T-helper 2 cell treated with Interferon-gamma antibody and Interleukin-4, amounts not matched to agents 100 ng/mL and 5 ng/mL, for 36 hours (primary cell): Measurements from ENCODE around the gene LFNG. TPM values are rescaled to one million over a fixed set of nuclear protein-coding genes. Genes with fewer than 3 reads are reported as not detected.

ENCODE experiments used
- intact Hi-C: fragments of 100-400 bp; cut with micrococcal nuclease; formaldehyde crosslinking; loops from one replicate; pipeline ENCODE4 v1.15.1; 2023
- total RNA-seq: library from RNA; stranded (reverse); gene quantifications from 2 replicates; pipeline ENCODE4 v1.2.3, GENCODE V29; 2022

Gene LFNG, protein sequence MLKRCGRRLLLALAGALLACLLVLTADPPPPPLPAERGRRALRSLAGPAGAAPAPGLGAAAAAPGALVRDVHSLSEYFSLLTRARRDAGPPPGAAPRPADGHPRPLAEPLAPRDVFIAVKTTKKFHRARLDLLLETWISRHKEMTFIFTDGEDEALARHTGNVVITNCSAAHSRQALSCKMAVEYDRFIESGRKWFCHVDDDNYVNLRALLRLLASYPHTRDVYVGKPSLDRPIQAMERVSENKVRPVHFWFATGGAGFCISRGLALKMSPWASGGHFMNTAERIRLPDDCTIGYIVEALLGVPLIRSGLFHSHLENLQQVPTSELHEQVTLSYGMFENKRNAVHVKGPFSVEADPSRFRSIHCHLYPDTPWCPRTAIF
- total RNA-seq: 85.6 and 86.6 TPM in 2 replicates

DNA sequence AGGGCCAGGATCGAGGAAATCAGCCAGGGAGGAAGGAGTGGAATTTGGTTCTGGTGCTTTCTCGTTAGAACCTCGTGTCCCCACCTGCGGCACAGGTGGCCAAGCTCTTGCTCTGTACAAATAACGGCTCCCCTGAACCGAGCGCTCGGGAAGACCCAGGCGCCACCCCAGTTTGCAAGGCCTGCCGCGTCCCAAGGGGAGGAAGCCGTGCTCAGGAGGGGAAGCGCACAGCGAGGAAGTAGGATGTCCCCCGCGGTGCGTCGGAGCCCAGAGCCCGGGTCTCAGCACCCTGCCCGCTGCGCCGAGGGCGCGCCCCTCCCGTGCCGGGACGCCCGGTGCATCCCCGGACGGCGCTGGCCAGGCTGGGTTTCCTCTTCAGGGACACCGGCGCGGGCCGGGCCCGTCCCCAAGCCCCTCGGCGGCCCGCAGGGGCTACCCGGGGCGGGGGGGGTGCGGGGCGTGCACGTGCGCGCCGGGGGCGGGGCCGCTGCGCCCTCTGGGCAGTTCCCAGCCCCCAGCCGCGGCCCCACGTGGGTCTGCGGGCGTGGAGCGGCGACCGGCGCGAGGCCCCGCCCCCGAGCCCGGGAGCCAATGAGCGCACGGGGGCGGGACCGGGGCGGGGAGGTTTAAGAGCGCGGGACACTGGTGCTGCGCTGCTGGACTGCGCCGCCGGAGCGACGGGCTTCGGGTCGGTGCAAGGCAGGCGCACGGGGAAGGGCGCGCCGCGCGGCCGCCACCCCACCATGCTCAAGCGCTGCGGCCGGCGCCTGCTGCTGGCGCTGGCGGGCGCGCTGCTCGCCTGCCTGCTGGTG lies at the start of gene LFNG:
TSS of gene LFNG (plus strand) at position 656 of the 812 bp plus-strand sequence. CDS start at position 744, 88 bp downstream.
- intact Hi-C loops: loop anchor here (1.0 kb wide), 3 partner anchors 8 to 112 kb away; partner anchors contain the start of gene TTYH3

DNA sequence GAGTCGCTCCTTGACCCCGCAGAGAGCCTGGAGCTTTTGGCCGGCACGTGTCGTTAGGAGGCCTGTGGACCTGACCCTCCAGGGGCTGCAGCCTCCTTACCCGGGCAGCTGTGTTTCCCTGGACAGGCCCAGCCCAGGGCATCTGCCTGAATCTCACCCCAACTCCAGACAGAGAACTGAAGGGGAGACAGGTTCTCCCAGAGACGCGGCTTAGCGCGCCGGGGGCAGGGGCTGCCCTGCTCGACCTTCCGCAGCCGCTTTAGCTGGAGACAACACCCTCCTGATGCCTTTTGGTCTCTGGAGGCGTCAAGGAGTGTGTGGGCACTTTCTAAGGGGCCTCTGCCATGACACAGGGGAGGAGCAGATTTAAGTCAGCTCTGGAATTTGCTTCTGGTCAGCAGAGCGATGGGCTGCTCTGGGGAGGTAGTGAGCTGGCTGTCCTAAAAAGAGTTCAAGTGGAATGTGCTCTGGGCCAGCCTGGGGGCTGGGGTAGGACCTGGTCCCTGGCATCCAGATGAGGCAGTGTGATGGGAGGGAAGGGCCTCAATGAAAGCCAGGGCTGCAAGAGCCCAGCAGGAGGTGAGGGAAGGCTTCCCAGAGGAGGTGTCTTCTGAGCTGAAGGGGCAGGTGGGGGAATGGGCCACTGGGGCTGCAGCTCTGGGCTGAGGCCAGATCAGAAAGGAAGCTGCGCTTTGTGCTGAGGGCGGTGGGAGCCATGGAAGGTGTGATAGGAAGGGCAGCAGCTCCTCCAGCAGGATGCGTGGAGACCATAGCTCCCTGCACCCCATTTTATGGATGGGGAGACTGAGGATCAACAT lies 49.2 kb upstream of the LFNG start:
- intact Hi-C loops: loop anchor here (10.0 kb wide), 2 partner anchors 84 to 244 kb away; partner anchors contain the start of genes BRAT1 and IQCE

DNA sequence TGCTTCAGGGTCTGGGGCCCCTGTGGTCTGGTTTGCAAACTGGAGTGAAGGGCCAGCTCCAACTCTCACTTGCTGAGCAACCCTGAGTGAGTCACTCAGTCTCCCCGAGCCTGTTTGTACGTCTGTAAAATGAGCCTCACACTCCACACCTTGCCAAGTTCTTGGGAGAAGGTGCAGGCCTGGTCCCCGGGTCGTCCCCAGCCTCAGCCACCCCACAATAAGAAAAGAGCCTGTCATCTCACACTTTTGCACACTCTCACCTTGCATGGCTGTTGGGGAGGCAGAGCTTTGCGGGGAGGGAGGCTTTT lies 48.6 kb upstream of the LFNG start:
- intact Hi-C loops: loop anchor here (10.0 kb wide), 2 partner anchors 84 to 244 kb away; partner anchors contain the start of genes BRAT1 and IQCE

DNA sequence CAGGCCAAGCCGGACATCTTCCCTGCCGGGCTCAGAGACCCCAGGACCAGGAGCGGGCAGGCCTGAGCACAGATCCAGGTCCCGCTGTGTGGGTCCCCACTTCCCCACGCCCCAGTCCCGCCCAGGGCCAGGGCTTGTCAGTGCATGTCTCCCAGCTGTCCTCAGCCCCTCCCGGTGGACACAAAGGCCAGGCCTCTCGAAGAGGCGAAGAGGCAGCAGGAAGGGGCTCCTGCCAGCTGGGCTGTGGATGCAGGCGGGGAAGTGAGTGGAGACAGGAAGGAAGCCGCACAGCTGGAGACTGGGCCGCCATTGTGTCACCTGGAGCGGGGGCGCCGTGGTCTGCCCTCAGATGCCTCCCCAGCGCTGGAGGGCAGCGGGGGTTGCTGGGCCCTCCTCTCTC lies 48.2 kb upstream of the LFNG start:
- intact Hi-C loops: loop anchor here (10.0 kb wide), 2 partner anchors 83 to 243 kb away; partner anchors contain the start of genes BRAT1 and IQCE

DNA sequence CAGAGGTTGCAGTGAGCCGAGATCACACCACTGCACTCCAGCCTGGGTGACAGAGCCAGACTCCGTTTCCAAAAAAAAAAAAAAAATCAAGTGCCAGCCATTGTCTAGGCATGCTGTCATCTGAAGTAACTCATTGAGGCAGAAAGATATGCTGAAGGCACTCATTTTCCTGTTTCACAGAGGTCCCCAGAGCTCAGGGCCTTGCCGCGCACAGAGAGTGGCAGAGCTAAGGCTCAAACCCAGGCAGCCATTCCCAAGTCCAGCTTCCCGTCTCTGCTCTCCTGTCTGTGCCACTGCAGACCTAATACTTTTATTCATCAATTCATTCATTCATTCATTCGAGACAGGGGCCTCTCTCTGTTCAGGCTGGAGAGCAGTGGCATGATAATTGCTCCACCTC lies 46.8 kb upstream of the LFNG start:
- intact Hi-C loops: loop anchor here (10.0 kb wide), 2 partner anchors 82 to 242 kb away; partner anchors contain the start of genes BRAT1 and IQCE

DNA sequence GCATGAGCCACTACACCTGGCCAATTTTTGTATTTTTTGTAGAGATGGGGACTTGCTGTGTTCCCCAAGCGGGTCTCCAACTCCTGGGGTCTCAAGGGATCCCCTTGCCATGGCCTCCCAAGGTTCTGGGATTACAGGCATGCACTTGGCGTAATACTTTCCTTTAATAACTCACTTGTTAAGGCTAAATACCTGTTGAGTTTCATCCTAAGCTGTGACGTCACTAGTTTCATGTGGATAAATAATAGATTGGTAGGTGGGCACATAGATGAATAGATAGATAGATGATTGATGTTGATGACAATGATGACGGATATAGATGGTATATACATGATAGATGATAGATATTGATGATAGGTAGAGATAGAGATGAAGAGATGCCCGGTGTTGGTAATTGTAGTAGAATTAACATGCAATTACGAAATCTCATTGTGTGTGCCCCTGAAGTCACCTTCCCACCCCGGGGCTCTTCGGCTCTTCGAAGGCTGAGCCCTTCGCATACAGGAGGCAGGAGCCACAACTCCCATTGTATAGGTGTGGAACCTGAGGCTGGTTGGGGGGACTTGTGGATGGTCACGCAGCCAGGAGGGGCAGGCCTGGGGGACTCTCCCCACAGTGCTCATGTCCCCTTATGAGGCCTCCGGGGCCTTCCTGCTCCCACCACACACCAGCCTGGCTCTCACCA lies 45.9 kb upstream of the LFNG start:
- intact Hi-C loops: loop anchor here (10.0 kb wide), 2 partner anchors 81 to 241 kb away; partner anchors contain the start of genes BRAT1 and IQCE

DNA sequence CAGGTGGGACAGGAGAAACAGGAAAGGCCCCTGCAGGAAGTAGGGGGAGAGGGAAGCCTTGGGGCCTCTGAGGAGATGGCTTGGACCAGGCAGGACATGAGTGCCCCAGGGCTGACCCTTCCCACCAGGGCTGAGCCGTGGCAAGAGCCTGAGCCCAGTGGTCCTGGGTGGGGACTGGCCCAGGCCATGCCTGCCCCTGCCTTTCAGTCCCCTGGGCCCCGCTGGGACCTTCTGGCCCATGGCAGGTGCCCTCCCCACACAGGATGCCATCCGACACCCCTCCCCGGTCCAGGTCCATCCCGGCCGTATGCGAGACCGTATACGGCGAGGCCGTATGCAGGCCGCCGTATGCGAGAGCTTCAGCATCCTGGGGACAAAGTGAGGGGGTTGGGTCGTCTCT lies 45.4 kb upstream of the LFNG start:
- intact Hi-C loops: loop anchor here (10.0 kb wide), 2 partner anchors 81 to 241 kb away; partner anchors contain the start of genes BRAT1 and IQCE

DNA sequence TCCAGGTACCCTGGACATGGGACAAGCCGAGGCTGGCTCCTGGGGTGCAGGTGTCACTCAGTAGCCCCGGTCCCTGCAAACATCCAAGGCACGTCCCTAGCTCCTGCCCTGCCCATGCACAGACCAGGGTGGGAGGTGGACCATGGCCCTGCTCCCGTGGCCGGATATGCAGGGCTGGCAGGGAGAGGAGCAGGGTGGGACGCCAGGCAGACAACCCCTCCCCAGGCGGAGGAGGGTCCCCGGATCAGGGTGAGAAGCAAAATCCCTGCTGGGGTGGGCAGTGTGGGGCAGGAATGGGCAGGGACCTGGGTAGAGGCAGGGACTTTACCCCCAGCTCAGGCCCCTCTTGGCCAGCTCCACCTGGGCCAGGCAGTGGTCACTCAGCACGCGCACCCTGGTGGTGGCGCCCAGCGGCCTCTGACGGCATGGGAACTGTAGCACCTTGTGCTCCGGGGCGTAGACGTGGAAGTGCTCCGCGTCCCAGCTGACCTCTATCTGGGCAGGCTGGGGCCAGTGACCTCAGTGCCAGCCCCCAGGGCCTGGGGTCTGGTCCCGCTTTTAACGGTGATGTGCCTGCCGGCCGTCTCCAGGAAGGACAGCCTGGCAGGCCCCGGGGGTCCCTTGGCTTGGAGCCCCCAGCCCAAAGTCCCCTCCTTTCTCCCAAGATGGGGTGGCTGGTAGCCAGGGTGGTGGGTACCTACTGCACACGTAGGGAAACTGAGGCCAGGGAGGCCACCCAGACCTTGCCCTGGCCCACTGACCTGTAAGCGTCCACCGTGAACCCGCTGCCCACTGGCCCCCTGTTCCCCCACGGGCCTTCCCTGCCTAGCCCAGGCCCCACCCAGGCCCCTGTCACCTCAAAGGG lies 44.5 kb upstream of the LFNG start:
- intact Hi-C loops: loop anchor here (5.0 to 10.0 kb wide), 3 partner anchors 47 to 240 kb away; partner anchors contain the start of genes BRAT1 and IQCE

DNA sequence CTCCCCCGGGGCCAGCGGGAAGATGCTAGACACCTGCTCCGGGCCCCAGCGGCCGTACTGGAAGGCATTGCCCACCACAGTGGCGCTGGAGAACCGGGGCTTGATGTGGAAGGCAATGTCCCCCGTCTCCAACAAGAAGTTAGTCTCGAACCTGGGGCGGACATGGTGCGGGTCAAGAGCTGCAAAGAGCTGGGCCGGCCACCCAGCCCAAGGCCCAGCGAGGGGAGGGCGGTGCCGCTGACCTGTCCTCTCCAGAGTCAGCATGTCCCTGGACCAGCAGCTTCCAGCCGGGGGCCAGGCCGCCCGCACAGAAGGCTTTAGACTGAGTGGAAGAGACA lies 43.9 kb upstream of the LFNG start:
- intact Hi-C loops: loop anchor here (5.0 to 10.0 kb wide), 3 partner anchors 47 to 239 kb away; partner anchors contain the start of genes BRAT1 and IQCE

DNA sequence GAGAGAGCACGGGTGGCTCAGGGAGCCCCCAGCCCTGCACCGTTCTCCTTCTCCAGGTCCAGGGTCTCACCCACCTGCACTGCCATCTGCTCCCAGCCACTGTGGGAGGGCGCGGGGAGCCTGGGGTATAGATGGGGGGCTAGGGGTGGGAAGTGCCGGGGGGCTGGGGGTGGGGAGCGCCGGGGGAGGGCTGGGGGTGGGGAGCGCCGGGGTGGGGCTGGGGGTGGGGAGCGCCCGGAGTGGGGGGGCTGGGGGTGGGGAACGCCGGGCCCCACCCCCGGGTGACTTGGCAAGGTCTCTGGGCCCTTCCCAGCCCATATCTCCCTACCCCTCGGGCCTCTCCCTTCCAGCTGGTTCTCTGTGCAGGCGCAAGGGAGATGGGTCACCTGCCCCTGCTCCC lies 43.3 kb upstream of the LFNG start, which contains the start of gene GRIFIN:
TSS of gene GRIFIN (minus strand) at position 101 of the 400 bp plus-strand sequence. CDS start at position 86, 15 bp downstream.
- intact Hi-C loops: loop anchor here (5.0 to 10.0 kb wide), 3 partner anchors 46 to 239 kb away; partner anchors contain the start of genes BRAT1 and IQCE

DNA sequence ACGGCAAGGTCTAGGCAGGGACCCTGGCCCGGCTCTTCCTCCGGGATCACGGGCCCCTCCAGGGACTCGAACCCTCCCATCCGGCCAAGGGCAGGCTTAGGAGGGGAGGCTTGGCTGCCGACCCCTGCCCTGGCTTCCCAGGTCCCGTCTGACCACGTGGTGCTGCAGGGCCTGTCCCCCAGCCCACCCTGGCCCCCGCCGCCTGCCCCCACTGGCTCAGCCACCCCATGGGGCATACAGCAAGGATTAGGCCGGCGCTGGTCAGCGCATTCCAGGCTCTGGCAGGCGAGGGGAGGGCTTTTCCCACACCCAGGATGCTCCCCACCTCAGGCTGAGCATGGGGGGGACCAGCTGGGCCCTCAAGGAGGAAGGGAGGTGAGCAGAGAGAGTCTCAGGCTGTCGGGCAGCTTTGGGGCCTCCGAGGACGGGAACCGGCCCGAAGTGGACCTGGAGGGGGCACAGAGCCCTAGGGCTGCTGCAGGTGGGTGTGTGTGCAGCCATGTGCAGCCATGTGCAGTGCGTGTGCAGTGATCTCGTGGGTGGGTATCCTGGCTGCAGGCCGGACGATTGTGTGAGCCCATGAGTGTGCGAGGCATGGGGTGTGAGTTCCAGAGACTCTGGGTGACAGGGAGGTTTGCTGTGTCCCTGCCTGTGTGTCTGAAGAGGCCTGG lies 42.7 kb upstream of the LFNG start:
- intact Hi-C loops: loop anchor here (1.0 to 10.0 kb wide), 4 partner anchors 45 to 238 kb away; partner anchors contain the start of genes BRAT1 and IQCE

DNA sequence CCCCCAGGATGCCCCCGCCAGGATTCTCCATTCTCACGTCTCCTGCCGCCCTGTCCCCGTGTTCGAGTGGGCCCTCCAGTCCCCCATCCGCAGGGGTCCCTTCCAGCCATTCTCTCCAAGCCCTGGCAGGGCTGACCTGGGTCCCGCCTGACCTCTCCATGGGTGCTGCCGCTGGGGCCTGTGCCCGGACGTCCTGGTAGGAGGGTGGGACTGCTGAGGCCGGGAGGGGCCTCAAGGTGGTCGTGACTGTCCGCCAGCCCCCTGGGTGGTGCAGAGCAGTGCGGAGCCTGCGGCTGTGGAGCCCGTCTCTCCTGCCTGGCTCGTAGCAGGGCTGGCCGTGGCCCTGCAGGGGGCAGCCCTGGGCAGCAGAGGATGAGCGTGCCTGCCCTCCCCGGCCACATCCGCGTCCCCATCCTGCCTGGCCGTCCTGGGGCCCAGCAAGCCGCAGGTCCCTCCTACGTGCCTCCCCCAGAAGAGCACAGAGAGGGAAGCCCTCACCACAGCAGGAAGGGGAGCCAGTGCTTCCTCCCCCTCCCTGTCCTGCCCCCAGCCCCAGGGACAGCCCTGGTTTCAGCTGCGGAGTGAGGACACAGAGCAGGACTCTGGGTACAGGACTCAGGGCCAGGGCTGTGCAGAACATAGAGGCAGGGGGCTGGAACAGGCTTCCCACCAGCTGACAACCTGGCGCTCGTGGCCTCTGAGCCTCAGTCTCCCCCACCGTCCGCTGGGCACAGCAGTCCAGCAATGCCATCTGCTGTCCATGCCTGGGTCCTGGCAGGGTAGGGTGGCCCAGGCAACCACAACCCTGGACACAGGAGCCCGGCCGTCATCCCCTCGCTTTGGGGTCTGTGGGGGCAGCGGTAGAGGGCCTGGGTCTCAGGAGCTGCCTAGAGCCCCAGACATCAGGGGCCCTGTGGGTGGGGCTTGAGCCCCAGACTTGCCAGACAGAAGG lies 41.9 kb upstream of the LFNG start:
- intact Hi-C loops: loop anchor here (1.0 to 10.0 kb wide), 4 partner anchors 45 to 237 kb away; partner anchors contain the start of genes BRAT1 and IQCE

DNA sequence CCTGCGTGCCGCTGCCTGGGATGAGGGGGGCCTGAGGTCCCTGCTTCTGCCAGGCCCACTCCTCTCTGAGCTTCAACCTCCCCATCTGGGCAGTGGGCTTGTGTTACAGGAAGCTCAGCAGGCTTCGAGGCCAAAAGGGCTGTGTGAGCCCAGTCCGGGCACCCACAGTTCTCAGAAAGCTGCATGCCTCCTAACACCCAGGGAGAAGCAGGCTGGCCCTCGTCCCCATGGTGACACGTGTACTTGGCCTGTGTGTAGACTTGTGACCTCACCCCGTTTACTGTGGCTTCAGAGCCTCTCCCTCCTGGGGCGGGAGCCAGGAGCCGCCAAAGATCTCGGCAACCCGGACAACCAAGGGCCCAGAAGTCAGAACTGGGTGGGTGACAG lies 41.2 kb upstream of the LFNG start:
- intact Hi-C loops: loop anchor here (5.0 to 10.0 kb wide), 3 partner anchors 44 to 236 kb away; partner anchors contain the start of genes BRAT1 and IQCE

DNA sequence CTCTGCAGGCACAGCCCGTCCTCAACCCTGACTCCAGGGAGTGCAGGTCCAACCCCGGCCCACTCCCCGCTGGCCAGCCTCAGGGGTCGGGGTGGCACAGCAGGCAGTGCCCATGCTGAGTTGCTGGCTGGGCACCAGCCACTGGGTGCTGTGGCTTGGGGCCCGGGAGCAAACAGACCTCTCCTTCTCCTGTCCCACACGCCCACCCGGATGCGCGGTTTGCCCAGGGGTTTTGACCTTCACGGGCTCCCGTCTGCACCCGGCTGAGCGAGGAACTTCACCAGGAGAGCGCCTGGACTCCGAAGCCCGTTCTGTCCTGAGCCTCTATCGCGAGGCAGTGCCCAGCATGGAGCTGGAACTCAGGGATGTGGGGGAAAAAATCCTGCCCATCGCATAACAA lies 40.8 kb upstream of the LFNG start:
- intact Hi-C loops: loop anchor here (5.0 to 10.0 kb wide), 3 partner anchors 44 to 236 kb away; partner anchors contain the start of genes BRAT1 and IQCE

DNA sequence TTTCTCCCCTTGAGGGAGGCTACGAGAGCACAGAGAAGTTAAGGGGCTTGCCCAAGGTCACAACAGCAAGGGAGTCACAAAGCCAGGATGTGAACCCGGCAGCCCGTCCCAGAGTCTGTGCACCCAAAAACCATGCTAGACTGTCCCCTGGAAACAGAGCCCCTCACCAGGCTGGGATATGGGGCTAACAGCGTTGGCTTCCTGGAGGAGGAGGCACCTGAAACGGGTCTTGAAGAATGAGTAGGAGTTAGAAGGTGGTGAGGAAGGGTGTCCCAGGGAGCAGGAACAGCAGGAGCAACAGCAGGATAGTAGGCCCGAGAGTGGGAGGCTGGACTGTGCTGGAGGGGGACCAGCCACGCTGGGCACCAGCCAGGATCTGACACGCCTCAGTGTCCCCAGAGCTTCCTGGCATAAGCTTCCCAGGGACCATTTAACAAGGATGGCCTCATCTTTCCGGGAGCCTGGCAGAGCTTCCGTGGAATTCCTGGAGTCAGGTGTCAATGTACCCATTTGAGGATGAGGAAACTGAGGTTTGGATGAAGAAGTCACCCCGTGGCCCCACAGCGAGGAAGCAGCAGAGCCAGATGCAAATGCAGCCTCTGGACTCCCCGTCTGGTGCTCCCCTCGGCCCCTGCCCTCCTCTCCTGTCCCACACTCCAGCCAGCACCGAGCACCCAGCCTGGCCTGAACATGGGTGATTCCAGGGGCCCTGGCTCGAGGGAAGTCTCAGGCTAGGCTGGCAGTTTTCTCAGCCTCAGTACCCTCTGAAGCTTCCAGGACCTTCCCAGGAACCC lies 40.1 kb upstream of the LFNG start:
- intact Hi-C loops: loop anchor here (5.0 to 10.0 kb wide), 3 partner anchors 43 to 235 kb away; partner anchors contain the start of genes BRAT1 and IQCE

DNA sequence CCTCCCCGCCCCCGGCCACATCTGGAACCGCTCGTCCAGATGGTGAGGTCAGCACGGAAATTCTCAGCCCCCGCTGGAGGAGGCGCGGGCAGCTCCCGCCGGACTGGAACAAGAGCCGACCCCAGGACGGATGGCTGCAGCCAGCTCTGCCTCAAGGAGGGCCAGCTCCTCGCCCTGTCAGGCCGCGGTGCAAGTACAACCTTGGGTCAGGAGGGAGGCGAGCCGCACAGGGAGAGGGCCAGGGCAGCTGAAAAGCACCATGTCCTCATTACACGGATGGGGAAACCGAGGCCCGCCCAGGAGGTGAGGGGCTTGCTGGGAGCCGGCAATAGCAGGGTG lies 39.5 kb upstream of the LFNG start:
- intact Hi-C loops: no loop called here
